Stimulated activated memory B cell treated with anti-CD40 and anti-IgM and Interleukin-4, amounts not matched to agents 10 μg/mL and 1 μg/mL and 100 μg/mL, for 72 hours (primary cell): ENCODE measurements around the gene EHD1.

Source experiments
- ATAC-seq: fragments of 150-1000 bp; cut with Tn5 transposase; 2 replicates; pipeline ENCODE4 v1.10.0; 2021
- H3K27ac Mint-ChIP-seq: one replicate; pipeline ENCODE4 v1.8.0; 2022; ENCODE audit warnings: mild to moderate bottlenecking, mixed read lengths
- H3K27me3 Mint-ChIP-seq: one replicate; pipeline ENCODE4 v1.8.0; 2022; ENCODE audit warnings: mixed read lengths
- H3K36me3 Mint-ChIP-seq: one replicate; pipeline ENCODE4 v1.8.0; 2022; ENCODE audit warnings: mixed read lengths
- H3K4me1 Mint-ChIP-seq: one replicate; pipeline ENCODE4 v1.8.0; 2022; ENCODE audit warnings: mixed read lengths
- H3K4me3 Mint-ChIP-seq: one replicate; pipeline ENCODE4 v1.8.0; 2022; ENCODE audit warnings: mild to moderate bottlenecking, moderate library complexity, mixed read lengths
- H3K9me3 Mint-ChIP-seq: one replicate; pipeline ENCODE4 v1.8.0; 2022; ENCODE audit warnings: mixed read lengths

The EHD1 gene

DNA sequence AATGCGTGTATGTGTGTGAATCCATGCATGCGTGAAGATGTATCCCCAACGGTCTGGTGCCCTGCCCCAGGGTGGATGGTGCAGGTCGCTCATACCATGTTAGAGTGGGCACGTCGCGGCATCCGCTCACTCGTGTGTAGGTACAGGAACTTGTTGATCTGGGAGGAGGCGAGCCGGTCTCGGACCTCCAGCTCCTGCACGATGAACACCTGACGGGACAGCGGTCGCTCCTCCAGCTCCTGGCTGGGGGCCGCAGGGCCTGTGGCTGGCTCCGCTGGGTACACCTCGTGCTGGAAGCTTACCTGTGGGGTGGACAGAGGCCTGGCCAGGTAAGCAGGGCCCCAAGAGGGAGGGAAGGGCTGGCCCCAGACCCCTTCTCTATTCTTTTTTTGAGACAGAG is 20.1 kb upstream of the EHD1 start:
- ATAC-seq: no peak
- no peaks in the 10 kb centered on the region for H3K27me3 Mint-ChIP-seq
- no peaks in the 10 kb centered on the region for H3K9me3 Mint-ChIP-seq
- no peak overlapping the region for H3K4me3 Mint-ChIP-seq
- H3K36me3 Mint-ChIP-seq: peaks cover 45% of the 10 kb centered on the region
- H3K27ac Mint-ChIP-seq: no peak overlapping the region
- H3K4me1 Mint-ChIP-seq: peaks cover 34% of the 10 kb centered on the region

DNA sequence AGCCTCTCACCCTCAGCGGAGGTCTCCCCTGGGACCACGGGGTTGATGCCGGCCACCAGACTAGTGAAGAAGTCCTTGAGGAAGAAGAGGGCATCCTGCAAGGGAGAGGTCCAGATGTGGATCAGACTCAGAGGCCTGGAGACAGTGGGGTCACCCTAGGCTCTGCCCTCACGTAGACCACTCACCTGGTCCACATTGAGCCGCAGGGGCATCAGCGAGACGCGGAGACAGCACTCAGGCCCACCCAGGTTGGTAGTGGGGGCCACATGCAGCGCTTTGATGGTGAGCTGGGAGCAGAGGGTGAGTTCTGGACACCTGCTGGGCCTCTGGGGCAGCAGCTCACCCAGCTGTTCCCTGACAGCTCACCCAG is 19.6 kb upstream of the EHD1 start:
- no peak overlapping the region for H3K4me3 Mint-ChIP-seq
- no peaks in the 10 kb centered on the region for H3K9me3 Mint-ChIP-seq
- H3K27me3 Mint-ChIP-seq: no peaks in the 10 kb centered on the region
- peaks cover 45% of the 10 kb centered on the region for H3K36me3 Mint-ChIP-seq
- no peak for ATAC-seq
- peaks cover 35% of the 10 kb centered on the region for H3K4me1 Mint-ChIP-seq
- no peak overlapping the region for H3K27ac Mint-ChIP-seq

DNA sequence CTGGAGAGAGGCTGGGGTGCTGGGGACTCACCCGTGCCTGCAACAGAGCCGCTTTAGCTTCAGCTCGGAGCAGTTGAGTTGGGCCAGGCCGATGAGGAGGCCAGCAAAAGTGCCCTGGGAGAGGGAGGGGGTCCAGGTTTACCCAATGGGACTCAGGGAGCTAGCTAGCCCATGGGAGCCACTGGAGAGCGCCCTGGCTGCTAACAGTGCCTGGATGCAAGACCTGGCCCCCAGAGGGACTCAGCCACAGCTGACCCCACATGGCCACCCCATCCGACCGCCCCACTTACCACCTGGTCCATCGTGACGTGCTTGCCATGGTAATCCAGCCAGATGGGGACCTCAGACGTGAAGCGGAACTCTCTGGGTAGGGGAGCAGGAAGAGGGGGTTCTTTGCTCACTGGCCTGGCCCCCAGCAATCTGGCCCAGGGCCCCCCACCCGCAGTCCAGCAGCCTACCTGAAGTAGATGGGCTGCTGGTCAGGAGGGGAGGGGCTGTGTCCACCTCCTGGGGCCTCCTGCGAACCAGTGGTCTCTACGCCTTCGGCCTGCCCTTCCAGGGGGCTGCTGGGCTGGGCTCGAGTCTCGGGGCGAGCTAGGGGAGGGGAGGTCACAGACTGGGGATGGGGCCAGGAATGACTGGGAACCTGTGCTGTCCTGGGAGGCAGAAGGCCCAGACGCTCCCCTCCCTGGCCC is 19.1 kb upstream of the EHD1 start:
- Mint-ChIP-seq H3K9me3 (no peaks in the 10 kb centered on the region), H3K4me1 (peaks cover 35% of the 10 kb centered on the region), H3K36me3 (peaks cover 45% of the 10 kb centered on the region), H3K27ac (no peak overlapping the region), H3K27me3 (no peaks in the 10 kb centered on the region), H3K4me3 (no peak overlapping the region)
- ATAC-seq: no peak

DNA sequence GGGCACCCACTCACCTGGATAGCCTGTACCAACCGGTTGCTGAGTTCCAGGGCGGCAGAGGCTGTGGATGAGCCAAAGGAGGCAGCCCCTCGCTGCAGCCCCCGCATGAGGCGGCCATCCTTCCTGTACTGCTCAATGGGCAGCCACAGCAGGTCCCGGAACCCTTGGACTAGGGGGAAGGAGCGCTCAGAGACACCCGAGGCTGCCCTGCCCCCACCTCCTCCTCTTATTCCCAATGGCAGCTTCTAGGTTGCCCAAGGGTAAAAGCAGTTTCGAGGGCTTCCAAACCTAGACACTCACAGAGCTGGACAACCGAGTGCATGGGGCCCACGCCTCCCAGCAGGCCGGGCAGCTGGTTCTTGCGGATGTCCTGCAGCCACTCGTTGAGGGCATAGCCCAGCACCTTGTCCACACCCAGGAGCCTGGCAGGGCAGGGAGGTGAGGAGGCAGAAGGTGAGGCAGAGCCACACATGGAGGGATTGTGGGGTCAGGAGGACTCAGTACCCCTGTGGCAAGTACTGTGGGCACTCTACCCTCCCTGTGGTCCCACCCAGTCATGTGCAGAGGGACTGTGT is 18.1 kb upstream of the EHD1 start:
- no peaks in the 10 kb centered on the region for H3K9me3 Mint-ChIP-seq

DNA sequence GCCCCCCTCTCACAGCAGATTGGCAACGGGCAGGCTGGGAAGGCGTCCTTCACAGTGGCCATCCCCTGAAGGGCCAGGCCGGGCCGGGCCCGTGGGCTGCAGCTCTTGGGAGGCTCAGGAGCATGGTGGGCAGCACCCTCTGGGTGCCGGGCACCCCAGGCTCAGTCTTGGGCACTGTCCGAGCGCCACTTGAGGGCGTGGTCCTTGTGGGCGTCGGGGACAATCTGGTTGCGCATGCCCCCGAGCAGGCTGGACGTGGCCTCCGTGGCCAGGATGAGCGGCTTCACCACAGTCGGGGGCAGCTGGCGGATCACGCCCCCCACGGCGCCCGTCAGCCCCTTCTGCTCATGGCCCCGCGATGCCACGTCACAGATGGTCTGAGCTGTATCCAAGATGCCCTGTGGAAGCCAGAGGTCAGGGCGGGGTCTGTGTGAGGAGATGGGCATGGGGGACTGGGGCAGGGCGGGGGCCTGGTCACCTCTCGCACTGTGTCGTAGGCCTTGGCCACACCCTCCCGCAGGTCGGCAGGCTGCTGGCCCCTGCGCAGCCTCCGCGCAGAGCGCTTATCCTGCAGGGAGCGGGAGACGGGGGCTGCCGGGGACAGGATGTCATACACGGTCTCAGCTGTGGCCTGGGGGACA is 16.5 kb upstream of the EHD1 start:
- Mint-ChIP-seq H3K27me3 (no peaks in the 10 kb centered on the region), H3K27ac (no peak overlapping the region), H3K36me3 (peaks cover 30% of the 10 kb centered on the region), H3K9me3 (no peaks in the 10 kb centered on the region), H3K4me3 (no peak overlapping the region), H3K4me1 (peaks cover 34% of the 10 kb centered on the region)
- no peak for ATAC-seq

More for the DNA sequence above, 18.1 kb upstream of the EHD1 start:
- Mint-ChIP-seq H3K4me3 (no peak overlapping the region), H3K27ac (no peak overlapping the region), H3K36me3 (peaks cover 39% of the 10 kb centered on the region), H3K27me3 (no peaks in the 10 kb centered on the region), H3K4me1 (peaks cover 41% of the 10 kb centered on the region)
- no peak for ATAC-seq

DNA sequence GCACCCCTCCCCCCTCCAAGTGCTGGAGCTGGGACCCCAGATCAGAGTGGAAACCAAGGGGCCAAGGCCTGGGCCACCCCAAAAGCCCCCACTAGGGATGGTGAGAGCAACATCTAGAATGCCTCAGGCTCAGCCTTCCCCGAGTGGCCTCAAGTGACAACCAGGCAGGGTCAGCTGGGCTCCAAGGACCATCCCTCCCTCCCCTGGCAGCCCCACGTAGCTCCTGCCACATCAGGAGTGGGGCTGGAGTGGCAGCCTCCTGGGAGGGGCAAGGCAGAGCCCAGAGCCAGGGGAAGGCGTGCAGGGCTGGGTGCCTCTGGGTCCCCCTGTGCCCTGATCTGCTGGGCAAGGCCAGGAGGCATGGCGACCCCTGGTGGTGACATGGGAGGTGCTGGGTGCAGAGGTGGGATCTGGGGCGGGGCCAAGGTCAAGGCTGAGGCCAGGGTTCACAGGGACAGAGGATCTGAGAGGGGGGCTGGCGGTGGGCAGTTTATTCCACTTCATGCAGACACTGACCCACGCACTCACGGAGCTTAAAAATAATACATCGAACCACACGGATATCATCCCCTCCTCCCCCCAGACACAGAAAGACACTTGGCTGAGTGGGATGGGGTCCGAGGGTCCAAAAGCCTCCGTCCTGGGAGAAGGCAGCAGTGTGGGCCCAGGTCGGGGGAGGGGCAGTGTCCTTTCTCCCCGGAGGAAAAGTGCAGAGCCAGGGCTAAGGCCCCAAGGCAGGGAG is 15.8 kb upstream of the EHD1 start:
- Mint-ChIP-seq H3K27ac (no peak overlapping the region), H3K27me3 (no peaks in the 10 kb centered on the region), H3K9me3 (no peaks in the 10 kb centered on the region), H3K36me3 (peaks cover 23% of the 10 kb centered on the region), H3K4me3 (no peak overlapping the region), H3K4me1 (peaks cover 30% of the 10 kb centered on the region)
- peak; percentile 92 for ATAC-seq

DNA sequence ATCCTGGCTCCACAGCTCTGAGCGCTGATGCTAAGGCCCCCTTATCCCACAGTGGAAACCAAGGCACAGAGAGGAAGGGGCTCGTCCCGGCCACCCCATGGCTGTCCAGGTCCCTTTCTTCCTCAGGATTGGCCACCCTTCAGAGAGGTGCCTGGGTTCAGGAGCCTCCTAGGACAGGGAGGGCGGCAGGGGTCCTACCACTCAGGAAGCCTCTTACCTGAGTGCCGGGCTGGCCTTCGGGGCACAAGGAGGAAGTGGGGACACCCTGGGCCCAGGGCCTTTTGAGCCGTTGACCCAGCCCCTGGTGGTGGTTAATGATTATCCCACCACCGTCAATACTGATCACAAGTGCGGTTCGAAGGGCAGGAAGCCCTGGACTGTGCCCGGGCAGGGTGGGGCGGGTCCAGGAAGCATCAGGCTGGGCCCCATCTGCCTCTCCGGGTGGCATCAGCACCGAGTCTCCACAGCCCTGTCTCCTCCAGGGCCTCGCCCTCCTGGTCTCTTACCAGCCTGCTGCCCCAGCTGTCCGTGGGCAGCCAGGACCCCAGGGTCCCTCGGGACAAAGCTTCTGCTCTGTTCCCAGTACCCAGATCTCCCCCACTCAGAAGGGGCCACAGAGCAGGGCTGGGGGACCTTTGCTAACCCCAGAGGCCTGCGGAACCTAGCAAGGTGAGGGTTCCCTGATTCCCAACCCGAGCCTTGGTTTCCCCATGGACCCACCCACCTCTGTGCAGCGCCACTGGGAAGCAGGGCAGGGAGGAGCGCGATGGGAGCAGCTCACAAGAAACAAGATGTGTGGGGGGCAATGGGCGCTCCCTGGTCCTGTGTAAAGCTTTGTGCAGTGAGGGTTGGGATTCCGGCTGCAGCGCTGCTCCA is 15.0 kb upstream of the EHD1 start:
- no peaks in the 10 kb centered on the region for H3K27me3 Mint-ChIP-seq
- H3K9me3 Mint-ChIP-seq: no peaks in the 10 kb centered on the region
- peaks cover 20% of the 10 kb centered on the region for H3K36me3 Mint-ChIP-seq
- no peak overlapping the region for H3K4me3 Mint-ChIP-seq
- no peak for ATAC-seq
- H3K27ac Mint-ChIP-seq: no peak overlapping the region
- peaks cover 36% of the 10 kb centered on the region for H3K4me1 Mint-ChIP-seq

DNA sequence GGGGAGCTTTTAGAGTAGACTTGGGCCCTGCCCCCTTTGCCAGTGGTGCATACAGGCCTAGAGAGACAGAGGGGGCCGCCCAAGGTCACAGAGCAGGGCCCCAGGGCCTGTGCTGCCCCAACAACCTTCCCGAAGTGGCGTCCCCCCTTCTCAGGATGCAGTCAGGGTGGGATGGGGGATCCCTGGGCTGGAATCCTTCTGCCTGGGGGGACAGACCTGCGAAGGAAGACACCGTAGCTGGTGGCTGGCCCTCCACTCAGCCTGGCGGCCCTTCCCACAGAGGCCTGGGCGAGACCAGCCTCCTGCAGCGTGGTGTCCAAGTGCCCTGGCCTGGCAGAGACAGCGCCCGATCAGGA is 14.4 kb upstream of the EHD1 start:
- no peak for ATAC-seq
- Mint-ChIP-seq H3K9me3 (no peaks in the 10 kb centered on the region), H3K27me3 (no peaks in the 10 kb centered on the region), H3K27ac (peak overlapping the region; percentile 34), H3K4me1 (peaks cover 42% of the 10 kb centered on the region), H3K4me3 (no peak overlapping the region), H3K36me3 (peaks cover 20% of the 10 kb centered on the region)

DNA sequence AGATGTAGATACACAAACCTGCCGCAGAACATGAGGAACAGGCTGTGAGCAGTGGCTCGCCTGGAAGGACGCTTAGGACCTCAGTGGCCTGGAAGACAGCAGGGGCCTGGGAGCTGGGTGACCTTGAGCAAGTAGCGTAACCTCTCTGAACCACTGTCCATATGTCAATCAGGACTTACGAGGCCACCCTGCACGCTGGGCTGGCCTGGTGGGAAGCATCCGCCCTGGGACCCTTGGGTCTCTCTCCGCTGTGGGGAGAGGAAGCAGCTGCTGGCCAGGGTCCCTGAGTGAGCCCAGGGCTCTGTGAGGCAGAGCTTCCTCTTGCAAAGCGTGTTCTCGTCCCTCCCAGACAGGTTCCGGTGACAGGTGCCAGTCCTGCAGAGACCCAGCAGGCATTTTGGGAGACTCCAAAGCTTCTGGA is 14.0 kb upstream of the EHD1 start:
- no peak for ATAC-seq
- no peaks in the 10 kb centered on the region for H3K27me3 Mint-ChIP-seq
- peaks cover 46% of the 10 kb centered on the region for H3K4me1 Mint-ChIP-seq
- H3K36me3 Mint-ChIP-seq: peaks cover 16% of the 10 kb centered on the region
- H3K4me3 Mint-ChIP-seq: no peak overlapping the region
- no peaks in the 10 kb centered on the region for H3K9me3 Mint-ChIP-seq
- H3K27ac Mint-ChIP-seq: peak overlapping the region; percentile 34

DNA sequence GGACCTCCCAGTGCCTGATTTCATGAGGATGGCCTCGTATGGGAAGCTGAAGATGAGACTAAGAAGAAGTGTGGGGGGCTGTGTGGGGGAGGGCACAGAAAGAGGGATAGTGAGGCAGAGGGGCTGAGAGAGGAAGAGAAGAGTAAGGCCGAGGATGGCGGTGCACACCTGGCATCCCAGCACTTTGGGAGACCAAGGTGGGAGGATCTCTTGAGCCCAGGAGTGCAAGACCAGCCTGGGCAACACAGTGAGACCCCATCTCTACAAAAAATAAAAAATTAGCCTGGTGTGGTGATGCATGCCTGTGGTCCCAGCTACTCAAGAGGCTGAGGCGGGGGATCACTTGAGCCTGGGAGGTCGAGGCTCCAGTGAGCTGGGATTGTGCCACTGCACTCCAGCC is 13.5 kb upstream of the EHD1 start:
- Mint-ChIP-seq H3K27me3 (no peaks in the 10 kb centered on the region), H3K36me3 (peaks cover 11% of the 10 kb centered on the region), H3K9me3 (no peaks in the 10 kb centered on the region), H3K27ac (peak overlapping the region; percentile 34), H3K4me1 (peaks cover 49% of the 10 kb centered on the region), H3K4me3 (no peak overlapping the region)
- no peak for ATAC-seq

DNA sequence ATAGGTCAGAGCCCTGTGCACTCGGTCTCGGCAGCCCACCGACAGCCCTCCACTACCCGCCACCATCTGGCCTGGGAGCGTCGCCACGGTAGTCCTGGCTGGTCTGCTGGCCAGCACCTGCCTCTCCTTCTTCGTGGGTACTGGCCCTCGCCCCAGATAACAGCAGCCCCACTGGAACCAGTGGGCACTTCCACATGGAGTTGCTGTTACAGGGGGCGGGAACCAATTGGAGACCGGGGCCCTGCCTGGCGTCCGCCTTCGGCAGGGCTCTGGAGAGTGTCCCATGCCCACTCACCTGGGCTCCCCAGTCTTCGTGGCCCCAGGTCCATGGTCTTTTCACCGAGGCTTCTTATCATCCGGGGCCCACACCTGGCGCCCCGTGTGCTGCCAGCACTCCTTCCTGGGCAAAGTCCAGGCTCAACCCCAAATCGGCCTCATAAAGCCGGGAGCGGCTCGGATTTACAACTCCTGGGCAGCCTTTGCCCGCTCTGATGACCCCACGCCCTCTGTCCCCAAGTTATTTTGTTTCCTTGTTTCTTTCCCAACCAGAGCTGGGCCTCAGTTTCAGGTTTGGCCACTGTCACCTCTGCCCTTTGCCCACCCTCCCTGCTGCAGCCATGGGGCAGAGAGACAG is 12.9 kb upstream of the EHD1 start:
- no peak overlapping the region for H3K4me3 Mint-ChIP-seq
- peak overlapping the region; percentile 34 for H3K27ac Mint-ChIP-seq
- H3K36me3 Mint-ChIP-seq: peaks cover 10% of the 10 kb centered on the region
- ATAC-seq: no peak
- no peaks in the 10 kb centered on the region for H3K27me3 Mint-ChIP-seq
- no peaks in the 10 kb centered on the region for H3K9me3 Mint-ChIP-seq
- peaks cover 49% of the 10 kb centered on the region for H3K4me1 Mint-ChIP-seq

DNA sequence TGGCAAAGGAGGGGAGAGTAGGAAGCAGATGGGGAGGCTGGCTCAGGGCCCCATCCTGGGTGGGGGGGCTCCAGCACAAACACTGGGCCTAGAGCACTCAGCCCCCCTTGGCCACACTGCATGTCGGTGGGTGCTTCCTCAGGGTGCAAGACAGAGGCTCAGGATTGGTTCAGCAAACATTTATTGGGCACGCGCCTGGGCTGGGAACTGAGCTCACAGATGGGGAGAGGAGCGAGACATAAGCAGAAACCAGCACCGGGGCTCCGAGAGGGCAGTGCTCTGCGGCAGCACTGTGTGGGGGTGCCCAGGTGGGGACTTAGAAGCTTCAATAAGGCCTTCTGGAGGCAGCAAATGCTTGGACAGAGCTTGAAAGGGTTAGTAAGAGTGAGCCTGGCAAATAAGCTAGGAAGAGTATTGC is 12.1 kb upstream of the EHD1 start:
- no peaks in the 10 kb centered on the region for H3K27me3 Mint-ChIP-seq
- no peak overlapping the region for H3K4me3 Mint-ChIP-seq
- ATAC-seq: no peak
- H3K9me3 Mint-ChIP-seq: no peaks in the 10 kb centered on the region
- H3K27ac Mint-ChIP-seq: peak overlapping the region; percentile 6
- H3K36me3 Mint-ChIP-seq: peaks cover 2% of the 10 kb centered on the region
- H3K4me1 Mint-ChIP-seq: peaks cover 54% of the 10 kb centered on the region

DNA sequence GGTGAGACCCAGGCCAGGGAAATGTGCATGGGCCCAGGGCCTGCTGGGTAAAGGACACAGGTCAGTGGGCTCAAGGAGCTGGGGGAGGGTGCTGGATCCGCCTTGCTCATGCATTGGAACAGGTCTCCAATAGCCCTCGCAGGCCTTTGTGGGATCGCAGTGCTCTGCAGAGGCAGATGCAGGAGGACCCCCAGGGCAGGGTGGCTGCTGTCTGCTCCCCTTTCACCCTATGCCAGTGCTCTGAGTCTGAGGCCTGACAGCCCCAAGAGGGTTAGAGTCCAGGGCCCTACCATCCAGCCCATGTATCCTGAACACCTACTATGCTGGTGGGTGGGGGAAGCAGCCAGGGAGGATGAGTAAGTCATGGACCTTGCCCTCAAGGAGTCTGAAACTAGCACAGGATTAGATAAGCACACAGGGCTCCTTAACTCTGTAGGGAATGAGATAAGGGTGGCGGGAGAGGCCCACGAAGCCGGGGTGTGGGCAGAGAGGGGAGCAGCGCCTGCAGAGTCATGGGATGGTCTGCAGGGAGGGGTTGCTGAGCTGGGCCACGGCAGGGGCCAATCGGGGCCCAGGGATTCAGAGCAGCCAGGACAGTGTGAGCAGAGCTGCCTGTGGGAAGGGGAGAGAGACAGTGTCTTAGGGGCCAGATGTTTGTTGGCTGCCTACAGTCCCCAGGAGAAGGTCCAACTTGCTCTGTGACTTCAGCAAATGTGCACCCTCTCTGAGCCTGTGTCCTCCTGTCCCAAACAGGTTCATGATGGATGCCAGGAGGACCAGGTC is 10.5 kb upstream of the EHD1 start:
- Mint-ChIP-seq H3K4me1 (peaks cover 56% of the 10 kb centered on the region), H3K27ac (peak overlapping the region; percentile 82), H3K9me3 (no peaks in the 10 kb centered on the region), H3K4me3 (no peak overlapping the region), H3K27me3 (no peaks in the 10 kb centered on the region), H3K36me3 (no peaks in the 10 kb centered on the region)
- ATAC-seq: no peak

DNA sequence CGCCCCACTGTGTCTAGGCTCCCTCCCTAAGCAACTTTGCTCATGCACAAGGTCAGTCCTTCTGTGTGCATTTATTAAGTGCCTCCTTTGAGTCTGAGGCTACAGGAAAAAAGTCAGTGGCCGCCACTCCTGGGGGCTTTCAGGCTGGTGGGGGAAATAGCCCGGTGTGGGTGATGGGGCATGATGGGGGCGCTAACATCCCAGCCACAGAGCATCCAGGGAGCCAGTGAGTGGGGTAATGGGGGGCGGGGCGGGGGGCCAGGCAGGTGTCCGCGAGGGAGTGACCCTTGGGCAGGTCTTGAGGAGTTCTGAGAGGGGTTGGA is 9.9 kb upstream of the EHD1 start:
- H3K9me3 Mint-ChIP-seq: no peaks in the 10 kb centered on the region
- H3K4me3 Mint-ChIP-seq: peak overlapping the region; percentile 77
- no peaks in the 10 kb centered on the region for H3K36me3 Mint-ChIP-seq
- H3K27ac Mint-ChIP-seq: peak overlapping the region; percentile 82
- peaks cover 55% of the 10 kb centered on the region for H3K4me1 Mint-ChIP-seq
- no peaks in the 10 kb centered on the region for H3K27me3 Mint-ChIP-seq
- no peak for ATAC-seq
